Activated CD4-positive, alpha-beta T cell treated with anti-CD3 and anti-CD28 coated beads, Interleukin-2, Interleukin-4, amounts not matched to agents 100 ng/mL and 50 ng/mL, durations not matched to agents 16 hours and 8 hours (primary cell): ENCODE measurements around the gene GNPAT.
"Not testable (repeated sequence)": the region's sequence is repeated elsewhere in the genome, so short reads cannot be mapped to it uniquely, and the experiment has no call there.

Experiments
- DNase-seq: peaks from one replicate; pipeline ENCODE4 v3.0.0-alpha.2; 2020; ENCODE audit warnings: low spot score

Gene GNPAT

GRCh38 chr1:231240883-231241735 is at the start of gene GNPAT:
Gene GNPAT (plus strand): TSS chr1:231241212. CDS start chr1:231241379, 167 bp downstream.
- peak; percentile 90 for DNase-seq

- DNase-seq: no peak
These were observed 48.3 kb upstream of the GNPAT start for GRCh38 chr1:231192620-231193163.

GRCh38 chr1:231193710-231194340 is 47.2 kb upstream of the GNPAT start:
- no peak for DNase-seq

- no peak for DNase-seq
These were observed 46.6 kb upstream of the GNPAT start for GRCh38 chr1:231194476-231194842.

GRCh38 chr1:231194843-231195516 is 46.0 kb upstream of the GNPAT start:
- no peak for DNase-seq

GRCh38 chr1:231196307-231196706 is 44.7 kb upstream of the GNPAT start:
- DNase-seq: no peak

- DNase-seq: no peak
These were observed 44.3 kb upstream of the GNPAT start for GRCh38 chr1:231196728-231197127.

GRCh38 chr1:231199868-231200267 is 41.1 kb upstream of the GNPAT start:
- DNase-seq: no peak

GRCh38 chr1:231200388-231201031 is 40.5 kb upstream of the GNPAT start:
- no peak for DNase-seq

- DNase-seq: no peak
These were observed 39.5 kb upstream of the GNPAT start for GRCh38 chr1:231201375-231201978.

GRCh38 chr1:231201979-231202633 is 38.9 kb upstream of the GNPAT start:
- DNase-seq: no peak

- DNase-seq: no peak
These were observed 37.6 kb upstream of the GNPAT start for GRCh38 chr1:231203259-231204057.

GRCh38 chr1:231206856-231207255 is 34.2 kb upstream of the GNPAT start:
- DNase-seq: no peak

GRCh38 chr1:231207437-231207836 is 33.6 kb upstream of the GNPAT start:
- DNase-seq: no peak

GRCh38 chr1:231208980-231209379 is 32.0 kb upstream of the GNPAT start:
- DNase-seq: no peak

GRCh38 chr1:231209531-231209930 is 31.5 kb upstream of the GNPAT start:
- no peak for DNase-seq

- DNase-seq: no peak
These were observed 30.9 kb upstream of the GNPAT start for GRCh38 chr1:231210126-231210525.

- peak; percentile 89 for DNase-seq
These were observed 29.8 kb upstream of the GNPAT start for GRCh38 chr1:231211005-231211857.

GRCh38 chr1:231212301-231212700 is 28.7 kb upstream of the GNPAT start:
- not testable (repeated sequence) for DNase-seq
